OCI-LY1 (cell line): ENCODE measurements around the gene TMEM229B.

Experiments used
- CTCF ChIP-seq: fragments of 200-600 bp; sonication (generic), shearing (Covaris generic); IDR thresholded peaks from 2 replicates; pipeline ENCODE4 v1.5.1; 2017; ENCODE audit warnings: mild to moderate bottlenecking, antibody characterized with exemption, low read length, moderate library complexity, mixed read lengths
- EZH2 ChIP-seq: fragments of 200-600 bp; sonication (generic), shearing (Covaris generic); IDR thresholded peaks from 2 replicates; pipeline ENCODE4 v1.8.0; 2017; ENCODE audit warnings: borderline replicate concordance, mixed run types, mild to moderate bottlenecking, antibody characterized with exemption, low read length, moderate library complexity, mixed read lengths

GRCh38 chr14:67502867-67503266 is 14.3 kb upstream of the TMEM229B start:
- TF ChIP-seq EZH2 (no peak), CTCF (no peak)
